Pancreas (tissue), 10 donors: ENCODE results near the gene COPS9. TPM values are rescaled to one million over a fixed set of nuclear protein-coding genes. Genes with fewer than 3 reads are reported as not detected.

Experiments used
- ATAC-seq, 4 donors: fragments of 200-7000 bp; cut with Tn5 transposase; one replicate each; pipeline versions ENCODE4 v1.8.0 to v1.9.1; 2020; ENCODE audit warnings: mild to moderate bottlenecking in 4 of 4, moderate library complexity in 4 of 4
- DNase-seq, 6 donors: peaks; one replicate each; pipeline ENCODE4 v3.0.0-alpha.2; 2020
- FAIRE-seq: peaks from 2 replicates; lab custom pipeline; 2012; peaks lifted over from hg19 to GRCh38; lab: Jason Lieb, UNC
- H3K27ac ChIP-seq, 4 donors: fragments of 200-600 bp; sonication (generic); 1 replicate in 3 of 4; 2 replicates in 1 of 4; pipeline versions ENCODE4 v1.5.0 to v1.8.0; 2020
- H3K27me3 ChIP-seq, 4 donors: fragments of 200-600 bp; one replicate each; pipeline ENCODE4 v1.8.0; 2021
- H3K36me3 ChIP-seq, 3 donors: fragments of 200-600 bp; sonication (generic) in 1 of 3; one replicate each; pipeline versions ENCODE4 v1.5.0 to v1.8.0; 2020 to 2021
- H3K4me1 ChIP-seq, 3 donors: fragments of 200-600 bp; one replicate each; pipeline ENCODE4 v1.8.0; 2021
- H3K4me3 ChIP-seq, 4 donors: fragments of 200-600 bp; sonication (generic) in 2 of 4; one replicate each; pipeline versions ENCODE4 v1.5.0 to v1.8.0; 2020 to 2021
- H3K9me3 ChIP-seq, 4 donors: fragments of 200-600 bp; one replicate each; pipeline ENCODE4 v1.8.0; 2021
- WGBS, 2 donors: extraction: QIAGEN DNeasy Blood & Tissue Kit; methylation state at CpG; one replicate each; pipeline ENCODE4 v1.1.7; 2013; 5-methylcytosine and 5-hydroxymethylcytosine counted together
- intact Hi-C, 3 donors: fragments of 100-400 bp; cut with DNase I; formaldehyde crosslinking; loops; one replicate each; pipeline versions ENCODE4 v1.11.1 to v1.14.2; 2022
- polyA plus RNA-seq, 2 donors: library from polyadenylated mRNA; stranded (reverse); fragments of 200-250 nt; gene quantifications; one replicate each; pipeline ENCODE4 v1.2.3, GENCODE V29; 2013
- total RNA-seq, 6 donors: library from RNA; stranded (reverse); fragmentation: NEBNext Ultra II Directional in 4 of 6; extraction: Animal tissue kit (Norgen Biotek cat#: 25700) in 4 of 6; gene quantifications; one replicate each; pipeline versions ENCODE4 v1.2.1 to v1.2.4, GENCODE V29; 2021 to 2023
- TF ChIP-seq, protein P1 (sequence below), 4 donors: fragments of 200-600 bp; sonication (generic) in 3 of 4; IDR thresholded peaks; one replicate each; pipeline versions ENCODE4 v1.5.0 to v1.8.0; 2021; ENCODE audit warnings: antibody characterized with exemption in 4 of 4
- donor health status: healthy with polysubstance abuse.
- donor health status: DM: no; HTN: no; CAD: no; lungs with moderate emphysema.
- donor health status: DM: no; HTN: no; CAD: no.
- donor health status: control.
- donor health status: control.
- donor health status: Bipolar disorder and iron deficiency.
- donor health status: DM: yes; HTN: yes; CAD: no.
- donor health status: DM: no; HTN: no; CAD: no.
- donor health status: DM: no; HTN: no; CAD: no.
- donor health status: DM: yes; HTN: yes; CAD: no.

COPS9 gene
- total and polyA plus RNA-seq, 8 donors: 52.8 to 210 (median 60.1) TPM

DNA sequence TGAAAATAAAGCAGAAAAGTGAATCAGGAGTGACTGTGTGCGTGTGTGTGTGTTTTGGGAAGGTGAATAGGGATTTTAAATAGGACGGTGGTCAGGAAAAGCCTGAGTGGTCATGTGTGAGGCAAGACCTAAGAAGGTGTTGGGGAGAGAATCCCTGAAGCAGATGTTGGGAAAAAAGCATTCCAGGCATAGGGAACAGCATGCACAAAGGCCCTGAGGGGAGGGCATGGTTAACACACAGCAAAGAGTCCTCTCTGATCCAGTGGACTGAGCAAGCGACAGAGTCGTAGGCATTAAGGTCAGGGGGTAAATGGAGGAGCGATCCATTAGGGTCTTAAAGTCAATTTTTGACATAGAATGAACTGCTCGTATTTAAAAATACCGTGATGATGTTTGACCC, 38.4 kb upstream of the COPS9 start:
- Histone ChIP-seq H3K9me3 (no peaks in the 10 kb centered on the region), H3K27ac (no peak overlapping the region), H3K27me3 (no peaks in the 10 kb centered on the region), H3K4me3 (no peak overlapping the region), H3K36me3 (no peaks in the 10 kb centered on the region), H3K4me1 (no peaks in the 10 kb centered on the region)
- DNase-seq: no peak
- intact Hi-C loops: no loop called here
- ATAC-seq: no peak
- no peak for FAIRE-seq
- 59 to 69% methylated on average over 7 of the region's 7 CpGs for WGBS, 2 donors
- TF ChIP-seq, protein P1, sequence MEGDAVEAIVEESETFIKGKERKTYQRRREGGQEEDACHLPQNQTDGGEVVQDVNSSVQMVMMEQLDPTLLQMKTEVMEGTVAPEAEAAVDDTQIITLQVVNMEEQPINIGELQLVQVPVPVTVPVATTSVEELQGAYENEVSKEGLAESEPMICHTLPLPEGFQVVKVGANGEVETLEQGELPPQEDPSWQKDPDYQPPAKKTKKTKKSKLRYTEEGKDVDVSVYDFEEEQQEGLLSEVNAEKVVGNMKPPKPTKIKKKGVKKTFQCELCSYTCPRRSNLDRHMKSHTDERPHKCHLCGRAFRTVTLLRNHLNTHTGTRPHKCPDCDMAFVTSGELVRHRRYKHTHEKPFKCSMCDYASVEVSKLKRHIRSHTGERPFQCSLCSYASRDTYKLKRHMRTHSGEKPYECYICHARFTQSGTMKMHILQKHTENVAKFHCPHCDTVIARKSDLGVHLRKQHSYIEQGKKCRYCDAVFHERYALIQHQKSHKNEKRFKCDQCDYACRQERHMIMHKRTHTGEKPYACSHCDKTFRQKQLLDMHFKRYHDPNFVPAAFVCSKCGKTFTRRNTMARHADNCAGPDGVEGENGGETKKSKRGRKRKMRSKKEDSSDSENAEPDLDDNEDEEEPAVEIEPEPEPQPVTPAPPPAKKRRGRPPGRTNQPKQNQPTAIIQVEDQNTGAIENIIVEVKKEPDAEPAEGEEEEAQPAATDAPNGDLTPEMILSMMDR (IDR thresholded peaks at IDR 0.05): no peak

DNA sequence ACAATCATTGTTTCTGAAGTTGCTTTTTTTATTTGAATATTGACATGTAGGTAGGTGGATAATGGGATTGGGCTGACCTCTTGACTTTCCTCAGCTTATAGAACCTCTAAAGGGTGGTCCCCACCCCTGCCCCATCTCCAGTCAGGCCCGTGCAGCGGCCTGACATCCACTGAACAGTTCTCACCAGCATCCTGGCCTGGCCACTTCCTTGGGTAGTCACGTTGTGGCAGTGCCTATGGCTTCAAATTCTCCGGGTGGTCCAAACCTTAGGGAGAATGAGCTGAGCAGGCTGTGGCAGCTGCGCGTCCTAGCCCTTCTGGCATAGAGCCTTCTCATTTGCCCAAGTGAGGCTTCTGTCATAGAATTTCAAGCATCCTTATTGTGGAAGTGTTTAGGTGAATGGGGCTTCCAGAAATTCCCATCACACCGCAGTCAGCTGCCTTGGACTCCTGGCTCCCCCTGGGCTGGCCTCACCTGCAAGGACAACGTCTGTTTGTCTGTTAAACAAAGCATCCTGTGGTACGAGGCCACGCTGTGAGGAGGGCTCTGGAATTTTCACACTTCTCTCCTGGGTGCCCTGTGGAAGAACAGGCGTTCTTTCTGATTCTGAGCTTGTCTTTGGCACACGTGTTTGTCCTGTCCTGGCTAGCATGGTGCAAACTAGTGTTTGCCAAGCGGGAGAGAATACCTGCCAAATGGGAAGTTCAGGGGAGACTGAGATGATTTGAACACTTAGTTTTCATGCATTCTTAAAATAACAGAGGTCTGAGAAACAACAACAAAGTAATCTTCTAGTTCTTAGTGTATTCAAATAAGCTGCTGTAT, 36.2 kb upstream of the COPS9 start:
- H3K27me3 ChIP-seq: no peaks in the 10 kb centered on the region
- WGBS, 2 donors: 58 to 60% methylated on average over 13 of the region's 13 CpGs
- H3K4me3 ChIP-seq: no peak overlapping the region
- no peaks in the 10 kb centered on the region for H3K4me1 ChIP-seq
- DNase-seq: peak in 1 of 6 donors; percentile 27
- ATAC-seq: no peak
- no peaks in the 10 kb centered on the region for H3K36me3 ChIP-seq
- no peaks in the 10 kb centered on the region for H3K9me3 ChIP-seq
- no peak for FAIRE-seq
- H3K27ac ChIP-seq: no peak overlapping the region
- intact Hi-C loops: no loop called here
- TF ChIP-seq, protein P1 (IDR thresholded peaks at IDR 0.05): no peak

DNA sequence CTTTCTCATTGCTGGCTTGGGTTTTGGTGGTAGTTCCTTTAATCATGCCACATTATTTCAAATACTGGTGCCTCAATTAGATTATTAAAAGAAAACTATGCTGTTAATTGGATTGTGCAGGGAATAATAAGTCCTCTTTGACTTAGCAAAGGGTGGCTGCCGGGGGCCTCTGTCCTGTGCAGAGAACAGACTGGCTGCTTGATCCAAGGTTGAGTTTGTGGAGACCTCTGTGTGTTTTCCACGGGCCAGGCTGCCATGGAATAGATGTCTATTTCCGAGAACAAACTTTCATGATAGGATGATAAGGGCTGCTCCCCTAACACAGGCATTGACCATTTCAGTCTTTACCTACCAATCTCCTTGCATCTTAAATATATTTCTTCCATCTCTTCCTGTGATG, 34.8 kb upstream of the COPS9 start:
- H3K4me3 ChIP-seq: no peak overlapping the region
- no peaks in the 10 kb centered on the region for H3K27me3 ChIP-seq
- H3K36me3 ChIP-seq: no peaks in the 10 kb centered on the region
- intact Hi-C loops: no loop called here
- DNase-seq (peak in 1 of 6 donors; percentile 24), FAIRE-seq (no peak), ATAC-seq (no peak)
- TF ChIP-seq, protein P1 (IDR thresholded peaks at IDR 0.05): no peak
- no peak overlapping the region for H3K27ac ChIP-seq
- H3K4me1 ChIP-seq: no peaks in the 10 kb centered on the region
- 54 to 65% methylated on average over 3 of the region's 3 CpGs for WGBS, 2 donors
- H3K9me3 ChIP-seq: no peaks in the 10 kb centered on the region

DNA sequence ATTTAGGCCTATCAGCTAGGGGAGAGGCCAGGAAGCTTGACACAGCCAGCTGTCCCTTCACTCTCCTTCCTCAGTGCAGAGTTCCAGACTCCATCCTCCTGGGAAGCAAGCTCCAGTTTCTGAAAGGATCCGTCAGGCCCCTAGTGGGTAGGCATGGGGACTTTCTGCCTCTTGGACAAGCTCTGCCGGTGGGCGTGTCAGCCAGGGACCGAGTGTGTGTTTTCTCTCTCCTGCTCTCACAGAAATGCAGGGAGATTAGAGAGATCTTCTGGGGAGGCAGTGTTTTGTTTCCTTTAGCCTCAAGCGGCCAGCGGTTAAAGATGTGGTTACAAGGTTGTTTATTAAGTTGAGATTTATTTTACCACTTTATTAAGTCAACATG, 34.2 kb upstream of the COPS9 start:
- whole genome bisulfite sequencing, 2 donors: 36 to 41% methylated on average over 6 of the region's 6 CpGs
- H3K36me3 ChIP-seq: no peaks in the 10 kb centered on the region
- no peak overlapping the region for H3K27ac ChIP-seq
- intact Hi-C loops: no loop called here
- H3K27me3 ChIP-seq: no peaks in the 10 kb centered on the region
- DNase-seq (peak in 1 of 6 donors; percentile 20), FAIRE-seq (no peak), ATAC-seq (no peak)
- TF ChIP-seq, protein P1 (IDR thresholded peaks at IDR 0.05): no peak
- no peaks in the 10 kb centered on the region for H3K4me1 ChIP-seq
- H3K9me3 ChIP-seq: no peaks in the 10 kb centered on the region
- H3K4me3 ChIP-seq: no peak overlapping the region
